GM18907 (cell line): ENCODE measurements around the gene TMEM14A.
"Not testable (repeated sequence)": the region's sequence is repeated elsewhere in the genome, so short reads cannot be mapped to it uniquely, and the experiment has no call there.

Experiments used
- ATAC-seq: cut with Tn5 transposase; IDR thresholded peaks from one replicate; pipeline ENCODE4 v1.9.1; 2021; ENCODE audit warnings: mild to moderate bottlenecking, moderate library complexity; ENCODE audit not compliant: unreplicated experiment

Gene TMEM14A

GRCh38 chr6:52694404-52694803 is 23.5 kb downstream of the TMEM14A start:
- ATAC-seq, result no peak

- no peak for ATAC-seq
These were observed 25.5 kb downstream of the TMEM14A start for GRCh38 chr6:52696418-52696817.

- ATAC-seq, result no peak
These were observed 27.0 kb downstream of the TMEM14A start for GRCh38 chr6:52697903-52698302.

DNA sequence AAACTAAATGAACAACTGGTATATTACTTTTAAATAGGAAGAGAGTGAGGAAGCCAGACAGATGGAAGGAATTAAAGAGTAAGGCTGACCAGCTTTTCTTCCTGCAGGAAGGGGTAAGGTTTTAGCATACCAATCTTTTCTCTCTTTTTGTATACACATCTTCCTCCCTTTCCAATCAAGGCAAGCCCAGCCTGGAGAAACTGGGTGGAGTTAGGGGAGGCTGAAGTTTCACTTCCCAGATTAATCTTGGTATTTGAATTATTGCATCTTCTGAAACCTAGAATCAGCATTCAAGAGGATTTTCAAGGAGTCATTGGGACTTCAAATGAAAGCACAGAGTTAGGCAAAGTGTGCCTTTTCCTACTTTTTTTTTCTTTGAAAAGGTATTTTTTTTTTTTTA is 33.1 kb downstream of the TMEM14A start:
- ATAC-seq, result no peak

DNA sequence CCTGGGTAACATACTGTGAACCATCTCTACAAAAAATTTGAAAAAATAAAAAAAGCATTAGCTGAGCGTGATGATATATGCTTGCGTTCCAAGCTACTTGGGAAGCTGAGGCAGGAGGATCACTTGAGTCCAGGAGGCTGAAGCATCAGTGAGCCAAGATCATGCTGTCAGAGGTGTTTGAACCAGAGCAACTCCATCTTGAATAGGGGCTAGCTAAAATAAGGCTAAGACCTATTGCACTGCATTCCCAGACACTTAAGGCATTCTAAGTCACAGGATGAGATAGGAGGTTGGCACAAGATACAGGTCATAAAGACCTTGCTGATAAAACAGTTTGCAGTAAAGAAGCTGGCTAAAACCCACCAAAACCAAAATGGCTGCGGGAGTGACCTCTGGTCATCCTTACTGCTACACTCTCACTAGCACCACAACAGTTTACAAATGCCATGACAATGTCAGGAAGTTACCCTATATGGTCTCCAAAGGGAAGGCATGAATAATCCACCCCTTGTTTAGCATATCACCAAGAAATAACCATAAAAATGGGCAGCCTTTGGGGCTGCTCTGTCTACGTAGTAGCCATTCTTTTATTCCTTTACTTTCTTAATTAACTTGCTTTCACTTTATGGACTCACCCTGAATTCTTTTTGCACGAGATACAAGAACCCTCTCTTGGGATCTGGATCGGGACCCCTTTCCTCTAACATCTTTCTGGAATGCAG is 34.0 kb downstream of the TMEM14A start:
- ATAC-seq, result not testable (repeated sequence)

GRCh38 chr6:52706001-52706400 is 35.1 kb downstream of the TMEM14A start:
- ATAC-seq, result no peak

- no peak for ATAC-seq
These were observed 37.2 kb downstream of the TMEM14A start for GRCh38 chr6:52707963-52708680.

GRCh38 chr6:52712136-52712535 is 41.2 kb downstream of the TMEM14A start:
- ATAC-seq, result no peak

DNA sequence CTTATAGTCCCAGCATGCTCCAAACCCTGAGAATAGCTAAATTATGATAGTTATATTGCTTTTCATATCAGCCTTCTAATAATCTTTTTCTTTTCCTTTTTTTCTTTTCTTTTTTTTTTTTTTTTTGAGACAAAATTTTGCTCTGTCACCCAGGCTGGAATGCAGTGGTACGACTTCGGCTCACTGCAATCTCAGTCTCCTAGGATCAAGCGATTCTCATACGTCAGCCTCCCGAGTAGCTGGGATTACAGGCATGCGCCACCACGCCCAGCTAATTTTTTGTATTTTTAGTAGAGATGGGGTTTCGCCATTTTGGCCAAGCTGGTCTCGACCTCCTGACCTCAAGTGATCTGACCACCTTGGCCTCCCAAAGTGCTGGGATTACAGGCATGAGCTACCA is 43.8 kb downstream of the TMEM14A start:
- ATAC-seq, result not testable (repeated sequence)

DNA sequence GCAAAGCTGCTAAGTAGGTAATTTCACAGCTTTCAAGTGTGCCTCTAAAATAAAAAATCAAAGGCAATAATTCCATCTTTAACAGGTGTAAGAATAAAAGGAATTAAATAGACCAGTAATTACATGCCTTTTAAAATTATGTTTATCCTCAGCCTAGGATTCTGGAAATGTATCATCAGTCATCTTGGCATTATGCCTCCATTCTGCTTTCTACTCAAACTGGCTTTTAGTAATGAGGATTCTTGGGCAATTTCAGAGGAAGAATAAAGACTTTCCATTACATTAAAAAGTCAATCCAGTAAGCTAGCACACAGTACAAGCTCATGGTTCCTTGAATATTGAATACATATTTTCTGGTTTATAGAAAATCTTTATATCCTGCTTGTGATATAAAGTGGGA is 47.6 kb downstream of the TMEM14A start:
- ATAC-seq, result no peak

DNA sequence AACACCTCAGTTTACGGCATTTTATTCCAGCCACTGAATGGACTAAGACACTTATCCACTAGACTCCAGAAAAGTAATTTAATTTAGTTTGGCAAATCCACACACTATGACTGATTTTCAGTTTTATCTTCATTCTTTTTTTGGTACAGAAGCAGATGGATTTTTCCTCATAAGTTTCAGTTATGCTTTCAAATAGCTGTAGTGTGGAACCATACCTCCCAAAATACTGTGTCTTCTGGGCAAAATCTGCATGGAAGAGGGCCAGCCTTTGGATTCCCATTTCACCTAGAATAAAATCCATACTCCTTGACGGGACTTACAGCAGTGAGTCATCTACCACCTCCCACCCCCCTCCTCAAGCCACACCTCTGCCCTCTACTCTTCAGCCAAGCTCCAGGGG is 49.4 kb downstream of the TMEM14A start:
- no peak for ATAC-seq

DNA sequence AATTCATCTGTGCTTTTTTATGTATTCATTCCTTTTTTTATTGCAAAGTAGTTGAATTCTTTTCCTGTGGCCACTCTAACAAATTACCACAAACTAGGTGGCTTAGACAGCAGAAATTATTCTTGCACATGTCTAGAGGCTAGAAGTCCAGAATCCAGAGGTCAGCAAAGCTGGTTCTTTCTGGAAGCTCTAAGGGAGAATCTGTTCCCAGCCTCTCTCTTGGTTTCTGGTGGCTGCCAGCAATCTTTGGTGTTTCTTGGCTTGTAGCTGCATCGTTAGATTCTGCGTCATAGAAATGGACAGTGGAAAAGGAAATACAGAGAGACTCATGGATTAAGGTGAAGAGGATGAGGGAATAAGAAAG is 53.1 kb downstream of the TMEM14A start:
- ATAC-seq, result no peak

- ATAC-seq, result peak; percentile 96
These were observed 53.7 kb downstream of the TMEM14A start for GRCh38 chr6:52724406-52725121.

DNA sequence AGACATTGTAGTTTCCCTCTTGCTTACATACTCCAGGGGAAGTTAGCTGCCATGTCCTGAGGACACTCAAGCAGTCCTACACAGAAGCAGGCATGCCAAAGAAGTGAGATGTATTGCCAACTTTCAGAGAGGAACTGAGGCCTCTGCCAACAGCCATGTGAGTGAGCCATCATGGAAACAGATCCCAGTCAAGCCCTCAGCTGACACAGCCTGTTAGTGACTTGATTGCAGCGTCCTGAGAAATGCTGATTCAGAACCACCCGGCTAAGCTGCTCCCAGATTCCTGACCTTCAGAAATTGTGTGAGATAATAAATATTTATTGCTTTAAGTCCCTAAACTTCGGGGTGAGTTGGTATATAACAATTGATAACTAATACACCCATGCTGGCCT is 54.2 kb downstream of the TMEM14A start:
- ATAC-seq, result no peak

- ATAC-seq, result no peak
These were observed 54.8 kb downstream of the TMEM14A start for GRCh38 chr6:52725535-52726192.

GRCh38 chr6:52726193-52726542 is 55.3 kb downstream of the TMEM14A start:
- no peak for ATAC-seq

- ATAC-seq, result no peak
These were observed 56.0 kb downstream of the TMEM14A start for GRCh38 chr6:52726741-52727535.

GRCh38 chr6:52727908-52728307 is 57.0 kb downstream of the TMEM14A start:
- ATAC-seq, result no peak

DNA sequence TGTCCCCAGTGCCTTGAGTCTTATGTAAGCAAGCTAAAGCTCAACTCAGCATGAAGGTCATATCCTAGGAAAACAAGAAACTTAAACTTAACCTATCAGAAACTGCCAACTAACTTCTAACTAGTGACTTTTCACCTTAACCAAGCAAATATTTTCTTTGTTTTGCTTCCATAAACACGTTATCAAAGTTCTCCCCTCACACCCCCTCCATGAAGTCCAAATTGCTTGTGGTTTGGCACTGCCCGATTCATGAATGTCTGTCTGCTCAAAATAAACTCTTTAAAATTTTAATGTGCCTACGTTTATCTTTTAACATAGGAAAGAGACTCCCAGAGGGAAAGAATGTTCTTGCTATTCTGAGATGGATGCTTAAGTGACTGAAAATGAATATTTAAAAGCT is 57.5 kb downstream of the TMEM14A start:
- ATAC-seq, result no peak

GRCh38 chr6:52729576-52729975 is 58.7 kb downstream of the TMEM14A start:
- ATAC-seq, result no peak

- no peak for ATAC-seq
These were observed 60.8 kb downstream of the TMEM14A start for GRCh38 chr6:52731719-52732118.
